Cardiac septum (tissue), 1 donor: Measurements from ENCODE around the gene SPEG. TPM values are rescaled to one million over a fixed set of nuclear protein-coding genes. Genes with fewer than 3 reads are reported as not detected.

ENCODE experiments used
- DNase-seq: peaks from one replicate; pipeline ENCODE4 v3.0.0-alpha.2; 2020; ENCODE audit warnings: low spot score
- intact Hi-C: fragments of 100-400 bp; cut with DNase I; formaldehyde crosslinking; loops from one replicate; pipeline ENCODE4 v1.14.0; 2022
- total RNA-seq: library from RNA; stranded (reverse); fragmentation: NEBNext Ultra II Directional; extraction: Animal tissue kit (Norgen Biotek cat#: 25700); gene quantifications from one replicate; pipeline ENCODE4 v1.2.1, GENCODE V29; 2021
- donor health status: DM: no; HTN: no; CAD: no.

The SPEG gene
- total RNA-seq, 1 donor from 2014 or later = 199 TPM

- intact Hi-C loops = no loop called here
- DNase-seq = no peak
Observed at GRCh38 chr2:219469186-219469724, 34.6 kb downstream of the SPEG start.

DNA sequence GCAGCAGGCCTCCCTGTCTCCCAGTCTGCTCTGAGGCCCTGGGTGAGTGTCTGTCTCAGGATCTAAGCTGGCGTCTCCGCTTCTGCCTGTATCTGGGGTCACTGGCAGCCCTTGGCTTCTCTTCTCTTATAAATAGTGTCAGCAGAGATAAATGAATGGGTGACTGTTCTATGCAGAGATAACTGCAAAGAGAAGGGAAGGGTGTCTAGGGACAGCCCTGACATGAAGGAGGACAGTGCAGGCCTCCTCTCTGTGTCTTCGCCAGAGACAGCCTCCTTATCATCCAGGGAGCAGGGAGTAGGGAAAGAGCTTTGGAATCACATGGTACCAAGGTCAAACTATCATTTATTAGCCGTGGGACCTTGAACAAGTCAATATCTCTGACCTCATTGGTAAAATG, 35.8 kb downstream of the SPEG start:
- no peak for DNase-seq
- intact Hi-C loops = no loop called here

- DNase-seq = no peak
- intact Hi-C loops = no loop called here
Observed at GRCh38 chr2:219471476-219472371, 37.1 kb downstream of the SPEG start.

GRCh38 chr2:219472629-219473187, 38.1 kb downstream of the SPEG start:
- DNase-seq = no peak

DNA sequence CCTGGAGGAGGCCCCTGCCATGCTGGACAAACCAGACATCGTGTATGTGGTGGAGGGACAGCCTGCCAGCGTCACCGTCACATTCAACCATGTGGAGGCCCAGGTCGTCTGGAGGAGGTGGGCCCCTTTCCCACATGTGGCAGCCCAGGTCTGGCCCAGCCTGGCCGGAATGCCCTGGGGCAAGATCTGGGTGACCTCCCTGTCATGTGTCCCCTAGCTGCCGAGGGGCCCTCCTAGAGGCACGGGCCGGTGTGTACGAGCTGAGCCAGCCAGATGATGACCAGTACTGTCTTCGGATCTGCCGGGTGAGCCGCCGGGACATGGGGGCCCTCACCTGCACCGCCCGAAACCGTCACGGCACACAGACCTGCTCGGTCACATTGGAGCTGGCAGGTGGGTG, 38.9 kb downstream of the SPEG start:
- intact Hi-C loops = no loop called here
- no peak for DNase-seq

More at GRCh38 chr2:219472629-219473187, 38.1 kb downstream of the SPEG start:
- intact Hi-C loops = no loop called here

DNA sequence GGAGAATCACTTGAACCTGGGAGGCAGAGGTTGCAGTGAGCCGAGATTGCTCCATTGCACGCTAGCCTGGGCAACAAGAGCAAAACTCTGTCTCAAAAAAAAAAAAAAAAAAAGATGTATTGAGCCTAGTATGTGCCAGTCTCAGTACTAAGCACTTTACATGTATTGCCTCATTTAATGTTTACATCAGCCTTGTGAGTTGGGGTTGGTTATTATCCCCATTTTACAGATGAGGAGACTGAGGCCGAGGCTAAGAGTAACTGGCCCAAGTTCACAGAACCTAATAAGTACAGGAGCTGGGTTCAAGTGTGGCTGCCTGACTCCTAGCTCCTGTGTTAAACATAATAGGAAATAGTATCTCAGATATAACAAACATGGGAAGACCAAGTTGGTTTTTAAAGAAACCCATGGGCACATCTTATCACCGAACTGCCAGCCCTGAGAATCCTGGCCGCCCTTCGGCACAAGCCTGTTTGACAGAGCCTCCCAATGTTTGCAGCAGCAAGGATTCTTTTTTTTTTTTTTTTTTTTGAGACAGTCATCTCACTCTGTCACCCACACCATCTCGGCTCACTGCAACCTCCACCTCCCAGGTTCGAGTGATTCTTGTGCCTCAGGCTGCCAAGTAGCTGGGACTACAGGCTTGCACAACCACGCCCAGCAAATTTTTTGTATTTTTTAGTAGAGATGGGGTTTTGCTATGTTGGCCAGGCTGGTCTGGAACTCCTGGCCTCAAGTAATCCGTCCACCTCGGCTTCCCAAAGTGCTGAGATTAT, 39.8 kb downstream of the SPEG start:
- DNase-seq = no peak
- intact Hi-C loops = loop anchor here (5.0 kb wide), 1 partner anchor 53 kb away; no protein-coding TSS in a partner anchor

- DNase-seq = no peak
- intact Hi-C loops = loop anchor here (5.0 kb wide), 1 partner anchor 52 kb away; no protein-coding TSS in a partner anchor
Observed at GRCh38 chr2:219475278-219475677, 40.6 kb downstream of the SPEG start.

GRCh38 chr2:219475697-219476651, 41.3 kb downstream of the SPEG start:
- intact Hi-C loops = loop anchor here (5.0 kb wide), 1 partner anchor 51 kb away; no protein-coding TSS in a partner anchor
- DNase-seq = no peak

DNA sequence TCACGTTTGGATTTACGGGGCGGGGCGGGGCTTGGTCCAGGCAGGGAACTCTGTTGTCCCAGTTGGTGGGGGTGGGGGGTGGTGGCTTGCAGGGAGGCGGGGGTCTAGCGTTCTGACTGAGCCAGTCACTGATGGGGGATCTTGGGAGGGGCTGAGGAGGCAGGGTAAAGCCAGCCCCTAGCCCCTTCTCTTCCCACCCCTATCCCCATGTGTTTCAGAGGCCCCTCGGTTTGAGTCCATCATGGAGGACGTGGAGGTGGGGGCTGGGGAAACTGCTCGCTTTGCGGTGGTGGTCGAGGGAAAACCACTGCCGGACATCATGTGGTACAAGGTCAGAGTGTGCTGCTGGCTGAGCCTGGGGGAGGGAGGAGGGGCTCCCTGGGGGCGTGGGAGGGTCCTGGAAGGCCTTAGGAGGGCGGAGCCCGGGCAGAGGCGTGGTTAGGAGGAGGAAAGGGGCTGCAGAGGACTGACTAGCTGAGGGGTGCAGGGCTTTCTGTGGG, 42.1 kb downstream of the SPEG start:
- intact Hi-C loops = loop anchor here (5.0 kb wide), 1 partner anchor 51 kb away; no protein-coding TSS in a partner anchor
- no peak for DNase-seq

DNA sequence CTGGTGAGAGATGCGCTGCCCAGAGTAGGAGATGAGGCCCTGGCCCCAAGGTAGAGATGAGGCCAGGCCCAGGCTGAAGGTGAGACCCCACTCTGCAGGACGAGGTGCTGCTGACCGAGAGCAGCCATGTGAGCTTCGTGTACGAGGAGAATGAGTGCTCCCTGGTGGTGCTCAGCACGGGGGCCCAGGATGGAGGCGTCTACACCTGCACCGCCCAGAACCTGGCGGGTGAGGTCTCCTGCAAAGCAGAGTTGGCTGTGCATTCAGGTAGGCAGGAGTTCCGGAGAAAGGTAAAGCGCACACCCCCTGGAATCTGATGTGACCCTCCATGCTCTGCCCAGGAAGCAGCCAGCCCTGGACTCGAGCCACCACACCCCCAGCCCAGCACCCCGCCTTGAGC, 42.5 kb downstream of the SPEG start:
- intact Hi-C loops = loop anchor here (5.0 kb wide), 1 partner anchor 50 kb away; no protein-coding TSS in a partner anchor
- DNase-seq = no peak

GRCh38 chr2:219477815-219478214, 43.2 kb downstream of the SPEG start:
- no peak for DNase-seq
- intact Hi-C loops = loop anchor here (5.0 kb wide), 1 partner anchor 49 kb away; no protein-coding TSS in a partner anchor

DNA sequence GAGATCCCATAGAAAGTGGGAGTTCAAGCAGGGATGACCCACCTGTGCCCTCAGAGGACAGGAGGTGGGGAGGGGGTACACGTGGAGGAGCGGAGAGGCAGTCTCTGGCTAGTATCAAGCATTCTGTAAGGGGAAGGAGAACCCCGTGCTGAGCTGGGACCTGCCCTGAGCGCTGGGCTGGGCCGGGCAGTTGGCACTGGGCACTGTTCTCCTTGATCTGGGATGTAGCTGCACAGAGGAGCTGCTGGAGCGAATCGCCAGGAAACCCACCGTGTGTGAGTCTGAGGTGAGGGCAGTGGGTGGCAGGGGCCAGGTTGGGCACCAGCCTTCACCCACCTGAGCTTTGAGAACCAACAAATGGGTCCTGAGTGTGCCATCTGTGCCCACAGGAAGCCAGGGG, 44.3 kb downstream of the SPEG start:
- no peak for DNase-seq
- intact Hi-C loops = loop anchor here (5.0 kb wide), 1 partner anchor 48 kb away; no protein-coding TSS in a partner anchor

- intact Hi-C loops = no loop called here
- no peak for DNase-seq
Observed at GRCh38 chr2:219480004-219480403, 45.4 kb downstream of the SPEG start.

DNA sequence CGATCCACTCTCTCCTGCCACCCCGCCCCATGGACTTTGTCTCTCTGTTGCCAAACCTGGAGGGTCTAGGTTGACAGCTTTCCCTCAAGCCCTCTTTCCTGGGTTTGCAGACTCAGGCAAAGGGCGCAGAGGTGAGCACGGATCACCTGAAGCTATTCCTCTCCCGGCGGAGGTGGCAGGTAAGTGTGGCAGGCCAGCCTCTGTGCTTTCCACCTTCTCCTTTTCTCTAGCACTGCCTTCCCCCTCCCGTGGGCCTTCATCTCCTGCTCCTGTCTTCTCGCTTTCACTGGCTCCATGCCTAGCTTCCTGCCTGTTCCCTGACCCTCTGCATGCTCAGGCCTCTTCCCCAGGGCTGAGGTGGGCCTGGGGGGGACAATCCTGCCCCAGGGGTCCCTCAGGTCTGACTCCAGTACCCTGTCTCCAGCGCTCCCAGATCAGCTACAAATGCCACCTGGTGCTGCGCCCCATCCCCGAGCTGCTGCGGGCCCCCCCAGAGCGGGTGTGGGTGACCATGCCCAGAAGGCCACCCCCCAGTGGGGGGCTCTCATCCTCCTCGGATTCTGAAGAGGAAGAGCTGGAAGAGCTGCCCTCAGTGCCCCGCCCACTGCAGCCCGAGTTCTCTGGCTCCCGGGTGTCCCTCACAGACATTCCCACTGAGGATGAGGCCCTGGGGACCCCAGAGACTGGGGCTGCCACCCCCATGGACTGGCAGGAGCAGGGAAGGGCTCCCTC, 48.2 kb downstream of the SPEG start:
- intact Hi-C loops = no loop called here
- no peak for DNase-seq

DNA sequence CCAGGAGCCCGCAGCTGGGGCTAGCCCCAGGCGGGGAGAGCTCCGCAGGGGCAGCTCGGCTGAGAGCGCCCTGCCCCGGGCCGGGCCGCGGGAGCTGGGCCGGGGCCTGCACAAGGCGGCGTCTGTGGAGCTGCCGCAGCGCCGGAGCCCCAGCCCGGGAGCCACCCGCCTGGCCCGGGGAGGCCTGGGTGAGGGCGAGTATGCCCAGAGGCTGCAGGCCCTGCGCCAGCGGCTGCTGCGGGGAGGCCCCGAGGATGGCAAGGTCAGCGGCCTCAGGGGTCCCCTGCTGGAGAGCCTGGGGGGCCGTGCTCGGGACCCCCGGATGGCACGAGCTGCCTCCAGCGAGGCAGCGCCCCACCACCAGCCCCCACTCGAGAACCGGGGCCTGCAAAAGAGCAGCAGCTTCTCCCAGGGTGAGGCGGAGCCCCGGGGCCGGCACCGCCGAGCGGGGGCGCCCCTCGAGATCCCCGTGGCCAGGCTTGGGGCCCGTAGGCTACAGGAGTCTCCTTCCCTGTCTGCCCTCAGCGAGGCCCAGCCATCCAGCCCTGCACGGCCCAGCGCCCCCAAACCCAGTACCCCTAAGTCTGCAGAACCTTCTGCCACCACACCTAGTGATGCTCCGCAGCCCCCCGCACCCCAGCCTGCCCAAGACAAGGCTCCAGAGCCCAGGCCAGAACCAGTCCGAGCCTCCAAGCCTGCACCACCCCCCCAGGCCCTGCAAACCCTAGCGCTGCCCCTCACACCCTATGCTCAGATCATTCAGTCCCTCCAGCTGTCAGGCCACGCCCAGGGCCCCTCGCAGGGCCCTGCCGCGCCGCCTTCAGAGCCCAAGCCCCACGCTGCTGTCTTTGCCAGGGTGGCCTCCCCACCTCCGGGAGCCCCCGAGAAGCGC, 49.1 kb downstream of the SPEG start:
- DNase-seq = no peak

DNA sequence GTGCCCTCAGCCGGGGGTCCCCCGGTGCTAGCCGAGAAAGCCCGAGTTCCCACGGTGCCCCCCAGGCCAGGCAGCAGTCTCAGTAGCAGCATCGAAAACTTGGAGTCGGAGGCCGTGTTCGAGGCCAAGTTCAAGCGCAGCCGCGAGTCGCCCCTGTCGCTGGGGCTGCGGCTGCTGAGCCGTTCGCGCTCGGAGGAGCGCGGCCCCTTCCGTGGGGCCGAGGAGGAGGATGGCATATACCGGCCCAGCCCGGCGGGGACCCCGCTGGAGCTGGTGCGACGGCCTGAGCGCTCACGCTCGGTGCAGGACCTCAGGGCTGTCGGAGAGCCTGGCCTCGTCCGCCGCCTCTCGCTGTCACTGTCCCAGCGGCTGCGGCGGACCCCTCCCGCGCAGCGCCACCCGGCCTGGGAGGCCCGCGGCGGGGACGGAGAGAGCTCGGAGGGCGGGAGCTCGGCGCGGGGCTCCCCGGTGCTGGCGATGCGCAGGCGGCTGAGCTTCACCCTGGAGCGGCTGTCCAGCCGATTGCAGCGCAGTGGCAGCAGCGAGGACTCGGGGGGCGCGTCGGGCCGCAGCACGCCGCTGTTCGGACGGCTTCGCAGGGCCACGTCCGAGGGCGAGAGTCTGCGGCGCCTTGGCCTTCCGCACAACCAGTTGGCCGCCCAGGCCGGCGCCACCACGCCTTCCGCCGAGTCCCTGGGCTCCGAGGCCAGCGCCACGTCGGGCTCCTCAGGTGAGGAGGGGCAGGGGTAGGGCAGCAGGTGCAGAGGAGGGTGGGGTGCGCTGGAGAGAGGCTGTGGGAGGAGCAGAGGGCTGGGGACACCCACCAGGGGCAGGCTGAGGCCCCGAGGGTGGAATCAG, 49.9 kb downstream of the SPEG start:
- DNase-seq = no peak
- intact Hi-C loops = no loop called here

More for the DNA sequence above, 49.1 kb downstream of the SPEG start:
- intact Hi-C loops = no loop called here
